ENCODE data around the gene STPG1.

STPG1 gene

GRCh38 chr1:24341260-24341659, 72.3 kb downstream of the STPG1 start:
- DNase-seq (ENCODE audit: low read depth) = no peak

GRCh38 chr1:24340770-24341169, 72.8 kb downstream of the STPG1 start:
- no peak for DNase-seq (ENCODE audit: low read depth)

- DNase-seq (ENCODE audit: low read depth) = no peak
Observed at GRCh38 chr1:24339996-24340395, 73.6 kb downstream of the STPG1 start.

GRCh38 chr1:24338447-24338846, 75.1 kb downstream of the STPG1 start:
- no peak for DNase-seq (ENCODE audit: low read depth)

GRCh38 chr1:24337455-24337854, 76.1 kb downstream of the STPG1 start:
- DNase-seq (ENCODE audit: low read depth) = no peak

- no peak for DNase-seq (ENCODE audit: low read depth)
Observed at GRCh38 chr1:24336075-24336474, 77.5 kb downstream of the STPG1 start.

GRCh38 chr1:24331961-24332673, 81.5 kb downstream of the STPG1 start:
- no peak for DNase-seq (ENCODE audit: low read depth)

GRCh38 chr1:24329797-24330543, 83.6 kb downstream of the STPG1 start:
- no peak for DNase-seq (ENCODE audit: low read depth)

GRCh38 chr1:24329331-24329730, 84.3 kb downstream of the STPG1 start:
- DNase-seq (ENCODE audit: low read depth) = no peak

- DNase-seq (ENCODE audit: low read depth) = no peak
Observed at GRCh38 chr1:24327891-24328290, 85.7 kb downstream of the STPG1 start.

- DNase-seq (ENCODE audit: low read depth) = no peak
Observed at GRCh38 chr1:24327486-24327885, 86.1 kb downstream of the STPG1 start.

- DNase-seq (ENCODE audit: low read depth) = no peak
Observed at GRCh38 chr1:24325587-24326449, 87.8 kb downstream of the STPG1 start.

GRCh38 chr1:24324903-24325302, 88.7 kb downstream of the STPG1 start:
- no peak for DNase-seq (ENCODE audit: low read depth)

GRCh38 chr1:24323281-24323680, 90.3 kb downstream of the STPG1 start:
- no peak for DNase-seq (ENCODE audit: low read depth)

- DNase-seq (ENCODE audit: low read depth) = no peak
Observed at GRCh38 chr1:24322470-24323177, 91.0 kb downstream of the STPG1 start.

- DNase-seq (ENCODE audit: low read depth) = peak; percentile 44
Observed at GRCh38 chr1:24321697-24322469, 91.7 kb downstream of the STPG1 start.

GRCh38 chr1:24321126-24321525, 92.5 kb downstream of the STPG1 start:
- DNase-seq (ENCODE audit: low read depth) = no peak

GRCh38 chr1:24319962-24320361, 93.6 kb downstream of the STPG1 start:
- DNase-seq (ENCODE audit: low read depth) = no peak

- no peak for DNase-seq (ENCODE audit: low read depth)
Observed at GRCh38 chr1:24319312-24319863, 94.2 kb downstream of the STPG1 start, which contains the start of gene GRHL3. Gene GRHL3, plus strand, starts transcription at chr1:24319357. Its CDS starts 195 bp downstream, at chr1:24319552.

GRCh38 chr1:24318615-24319311, 94.8 kb downstream of the STPG1 start:
- DNase-seq (ENCODE audit: low read depth) = no peak
